22Rv1 (cell line): Measurements from ENCODE around the gene PWP2.
"Not testable (repeated sequence)": the region's sequence is repeated elsewhere in the genome, so short reads cannot be mapped to it uniquely, and the experiment has no call there.

Experiments used
- CTCF ChIP-seq: fragments of 450-650 bp; IDR thresholded peaks from 2 replicates; pipeline ENCODE4 v1.5.1; 2017; ENCODE audit warnings: mild to moderate bottlenecking
- ZFX ChIP-seq: fragments of 450-650 bp; IDR thresholded peaks from 2 replicates; pipeline ENCODE4 v1.6.1; 2017; ENCODE audit warnings: antibody characterized with exemption, borderline replicate concordance

- TF ChIP-seq CTCF, ZFX: not testable (repeated sequence)
Observed at GRCh38 chr21:44159349-44160297, 52.4 kb downstream of the PWP2 start.
